Uterus (tissue), 2 donors: ENCODE data around the gene MLH1.

Experiments
- POLR2A ChIP-seq, 2 donors: fragments of 450-650 bp; IDR thresholded peaks; one replicate each; pipeline ENCODE4 v1.6.1; 2016; ENCODE audit warnings: antibody characterized with exemption in 2 of 2, mild to moderate bottlenecking in 1 of 2, moderate library complexity in 1 of 2
- TF ChIP-seq, protein P1 (sequence below), 4 experiments: fragments of 200-600 bp in 2 of 4; fragments of 450-650 bp in 2 of 4; sonication (generic) in 2 of 4; IDR thresholded peaks; one replicate each; pipeline ENCODE4 v1.5.1; 2016 to 2019; ENCODE audit warnings: antibody characterized with exemption in 4 of 4, mild to moderate bottlenecking in 2 of 4, moderate library complexity in 1 of 4

DNA sequence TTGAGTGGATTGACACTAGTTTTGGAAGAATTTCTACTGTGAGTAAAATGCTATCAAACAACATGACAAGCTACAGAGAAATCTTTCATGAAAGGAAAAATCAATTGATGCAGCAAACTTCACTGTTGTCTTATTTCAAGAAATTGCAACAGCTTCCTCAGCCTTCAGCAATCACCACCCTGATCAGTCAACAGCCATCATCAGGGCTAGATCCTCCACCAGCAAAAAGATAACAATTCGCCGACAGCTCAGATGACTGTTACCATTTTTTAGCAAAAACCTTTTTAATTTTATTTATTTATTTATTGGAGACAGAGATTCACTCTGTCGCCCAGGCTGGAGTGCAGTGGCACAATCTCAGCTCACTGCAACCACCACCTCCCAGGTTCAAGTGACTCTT, 44.0 kb downstream of the MLH1 start:
- TF ChIP-seq, protein P1, sequence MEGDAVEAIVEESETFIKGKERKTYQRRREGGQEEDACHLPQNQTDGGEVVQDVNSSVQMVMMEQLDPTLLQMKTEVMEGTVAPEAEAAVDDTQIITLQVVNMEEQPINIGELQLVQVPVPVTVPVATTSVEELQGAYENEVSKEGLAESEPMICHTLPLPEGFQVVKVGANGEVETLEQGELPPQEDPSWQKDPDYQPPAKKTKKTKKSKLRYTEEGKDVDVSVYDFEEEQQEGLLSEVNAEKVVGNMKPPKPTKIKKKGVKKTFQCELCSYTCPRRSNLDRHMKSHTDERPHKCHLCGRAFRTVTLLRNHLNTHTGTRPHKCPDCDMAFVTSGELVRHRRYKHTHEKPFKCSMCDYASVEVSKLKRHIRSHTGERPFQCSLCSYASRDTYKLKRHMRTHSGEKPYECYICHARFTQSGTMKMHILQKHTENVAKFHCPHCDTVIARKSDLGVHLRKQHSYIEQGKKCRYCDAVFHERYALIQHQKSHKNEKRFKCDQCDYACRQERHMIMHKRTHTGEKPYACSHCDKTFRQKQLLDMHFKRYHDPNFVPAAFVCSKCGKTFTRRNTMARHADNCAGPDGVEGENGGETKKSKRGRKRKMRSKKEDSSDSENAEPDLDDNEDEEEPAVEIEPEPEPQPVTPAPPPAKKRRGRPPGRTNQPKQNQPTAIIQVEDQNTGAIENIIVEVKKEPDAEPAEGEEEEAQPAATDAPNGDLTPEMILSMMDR (IDR thresholded peaks at IDR 0.05), result no peak
- TF ChIP-seq POLR2A (IDR thresholded peaks at IDR 0.05), result no peak
